Jurkat, Clone E6-1 (cell line): ENCODE results near the gene CALHM4.
"Not testable (repeated sequence)": the region's sequence is repeated elsewhere in the genome, so short reads cannot be mapped to it uniquely, and the experiment has no call there.

Experiments
- DNase-seq: peaks from one replicate; pipeline ENCODE4 v3.0.0-alpha.2; 2011; ENCODE audit warnings: low read depth, low spot score
- H3K4me3 ChIP-seq: 2 replicates; pipeline ENCODE4 v1.5.1; 2011; ENCODE audit warnings: mild to moderate bottlenecking, low read length, control low read depth, moderate library complexity

Gene CALHM4

GRCh38 chr6:116568821-116569755 lies 15.5 kb downstream of the CALHM4 start:
- H3K4me3 ChIP-seq = no peak overlapping the region
- DNase-seq = no peak

- DNase-seq = peak; percentile 98
- peak within 1 kb of the TSS; percentile 96 for H3K4me3 ChIP-seq
These were observed 17.5 kb downstream of the CALHM4 start, which contains the start of gene RWDD1 for GRCh38 chr6:116570856-116571682. RWDD1 (plus strand) TSS chr6:116571504; CDS start chr6:116571583, 79 bp downstream.

GRCh38 chr6:116571683-116572000 lies 18.1 kb downstream of the CALHM4 start:
- DNase-seq = no peak
- peak overlapping the region; percentile 96 for H3K4me3 ChIP-seq

GRCh38 chr6:116572162-116572561 lies 18.6 kb downstream of the CALHM4 start:
- H3K4me3 ChIP-seq = peak overlapping the region; percentile 96
- no peak for DNase-seq

GRCh38 chr6:116575227-116575626 lies 21.7 kb downstream of the CALHM4 start:
- no peak for DNase-seq
- no peak overlapping the region for H3K4me3 ChIP-seq

GRCh38 chr6:116577486-116577885 lies 23.9 kb downstream of the CALHM4 start:
- no peak for DNase-seq
- H3K4me3 ChIP-seq = no peak overlapping the region

- DNase-seq = no peak
- no peak overlapping the region for H3K4me3 ChIP-seq
These were observed 24.8 kb downstream of the CALHM4 start for GRCh38 chr6:116578335-116578734.

GRCh38 chr6:116579143-116579542 lies 25.6 kb downstream of the CALHM4 start:
- no peak overlapping the region for H3K4me3 ChIP-seq
- DNase-seq = no peak

GRCh38 chr6:116580198-116580597 lies 26.6 kb downstream of the CALHM4 start:
- no peak for DNase-seq
- H3K4me3 ChIP-seq = no peak overlapping the region

- H3K4me3 ChIP-seq = no peak overlapping the region
- no peak for DNase-seq
These were observed 32.7 kb downstream of the CALHM4 start for GRCh38 chr6:116586276-116586675.

- DNase-seq = no peak
- no peak overlapping the region for H3K4me3 ChIP-seq
These were observed 33.2 kb downstream of the CALHM4 start for GRCh38 chr6:116586738-116587137.

GRCh38 chr6:116595247-116595646 lies 41.7 kb downstream of the CALHM4 start:
- no peak overlapping the region for H3K4me3 ChIP-seq
- no peak for DNase-seq

- DNase-seq = no peak
- H3K4me3 ChIP-seq = no peak overlapping the region
These were observed 43.3 kb downstream of the CALHM4 start for GRCh38 chr6:116596815-116597214.

- not testable (repeated sequence) for H3K4me3 ChIP-seq, DNase-seq
These were observed 50.4 kb downstream of the CALHM4 start for GRCh38 chr6:116603916-116604315.

- not testable (repeated sequence) for H3K4me3 ChIP-seq
These were observed 51.3 kb downstream of the CALHM4 start for GRCh38 chr6:116604868-116605267.

GRCh38 chr6:116605935-116606334 lies 52.4 kb downstream of the CALHM4 start:
- no peak for DNase-seq
- no peak overlapping the region for H3K4me3 ChIP-seq

More at GRCh38 chr6:116604868-116605267, 51.3 kb downstream of the CALHM4 start:
- DNase-seq = not testable (repeated sequence)
